ENCODE results near the gene ITPR1.

GRCh38 chr3:4573153-4573552, 80.0 kb downstream of the ITPR1 start:
- TF ChIP-seq CTCF (IDR thresholded peaks at IDR 0.05; ENCODE audit: low read depth, low read length, missing input control) (no peak), EGR1 (IDR thresholded peaks at IDR 0.05; ENCODE audit: low read depth in 2 of 2) (no peak)
